GM12865 (cell line): ENCODE results near the gene CARMIL1.

Experiments
- DNase-seq: peaks from one replicate; pipeline ENCODE4 v3.0.0; 2010; ENCODE audit warnings: low read depth
- H3K4me3 ChIP-seq: 2 replicates; pipeline ENCODE4 v1.5.1; 2011; ENCODE audit warnings: mild to moderate bottlenecking, low read depth, low read length, control low read depth
- TF ChIP-seq, protein P1 (sequence below): IDR thresholded peaks from 2 replicates; pipeline ENCODE4 v1.5.1; 2011; ENCODE audit warnings: low read length, control low read depth, low read depth, inconsistent platforms; ENCODE audit not compliant: insufficient read depth; ENCODE audit errors: missing control alignments

Gene CARMIL1

GRCh38 chr6:25652007-25652515 lies 372.9 kb downstream of the CARMIL1 start, which contains the start of gene SCGN:
Gene SCGN (plus strand): TSS chr6:25652215. CDS start chr6:25652404, 189 bp downstream.
- DNase-seq, result no peak
- no peak within 1 kb of the TSS for H3K4me3 ChIP-seq
- TF ChIP-seq, protein P1, sequence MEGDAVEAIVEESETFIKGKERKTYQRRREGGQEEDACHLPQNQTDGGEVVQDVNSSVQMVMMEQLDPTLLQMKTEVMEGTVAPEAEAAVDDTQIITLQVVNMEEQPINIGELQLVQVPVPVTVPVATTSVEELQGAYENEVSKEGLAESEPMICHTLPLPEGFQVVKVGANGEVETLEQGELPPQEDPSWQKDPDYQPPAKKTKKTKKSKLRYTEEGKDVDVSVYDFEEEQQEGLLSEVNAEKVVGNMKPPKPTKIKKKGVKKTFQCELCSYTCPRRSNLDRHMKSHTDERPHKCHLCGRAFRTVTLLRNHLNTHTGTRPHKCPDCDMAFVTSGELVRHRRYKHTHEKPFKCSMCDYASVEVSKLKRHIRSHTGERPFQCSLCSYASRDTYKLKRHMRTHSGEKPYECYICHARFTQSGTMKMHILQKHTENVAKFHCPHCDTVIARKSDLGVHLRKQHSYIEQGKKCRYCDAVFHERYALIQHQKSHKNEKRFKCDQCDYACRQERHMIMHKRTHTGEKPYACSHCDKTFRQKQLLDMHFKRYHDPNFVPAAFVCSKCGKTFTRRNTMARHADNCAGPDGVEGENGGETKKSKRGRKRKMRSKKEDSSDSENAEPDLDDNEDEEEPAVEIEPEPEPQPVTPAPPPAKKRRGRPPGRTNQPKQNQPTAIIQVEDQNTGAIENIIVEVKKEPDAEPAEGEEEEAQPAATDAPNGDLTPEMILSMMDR, result no peak

GRCh38 chr6:25655723-25656122 lies 376.5 kb downstream of the CARMIL1 start:
- DNase-seq, result no peak
- TF ChIP-seq, protein P1, result no peak
- H3K4me3 ChIP-seq, result no peak overlapping the region

- DNase-seq, result no peak
- TF ChIP-seq, protein P1, result no peak
- no peak overlapping the region for H3K4me3 ChIP-seq
Measured at GRCh38 chr6:25659633-25660368, 380.6 kb downstream of the CARMIL1 start.

GRCh38 chr6:25660512-25660911 lies 381.3 kb downstream of the CARMIL1 start:
- no peak overlapping the region for H3K4me3 ChIP-seq
- TF ChIP-seq, protein P1, result no peak
- DNase-seq, result no peak

DNA sequence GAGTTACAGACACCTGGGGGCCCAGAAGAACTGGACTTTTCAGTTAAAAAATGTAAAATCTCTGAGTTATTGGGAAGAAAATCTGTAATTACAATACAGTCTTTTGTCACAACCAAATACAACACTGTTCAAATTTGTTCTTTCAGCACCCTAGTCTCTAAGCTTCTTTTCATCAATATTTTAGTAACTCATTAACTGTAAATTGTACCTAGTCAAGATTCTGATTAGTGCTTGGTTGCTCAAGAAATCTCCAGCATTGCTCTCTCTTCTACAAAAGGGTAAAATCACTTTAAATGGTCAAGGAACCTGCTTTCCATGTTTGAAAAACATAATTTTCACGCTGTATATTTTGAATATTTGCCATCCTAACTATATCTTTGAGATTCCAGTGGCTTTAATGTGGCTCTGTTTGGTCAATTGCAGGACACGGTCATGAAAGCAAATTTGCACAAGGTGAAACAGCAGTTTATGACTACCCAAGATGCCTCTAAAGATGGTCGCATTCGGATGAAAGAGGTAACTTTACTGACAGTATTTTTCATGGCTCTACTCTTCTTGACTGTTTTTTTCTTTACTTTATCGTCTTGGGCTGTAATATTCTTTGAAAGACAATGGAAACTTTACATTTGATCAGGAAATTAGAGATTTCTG lies 382.1 kb downstream of the CARMIL1 start:
- H3K4me3 ChIP-seq, result no peak overlapping the region
- TF ChIP-seq, protein P1, result no peak
- no peak for DNase-seq

GRCh38 chr6:25665455-25665854 lies 386.3 kb downstream of the CARMIL1 start:
- TF ChIP-seq, protein P1, result no peak
- DNase-seq, result no peak
- H3K4me3 ChIP-seq, result no peak overlapping the region

DNA sequence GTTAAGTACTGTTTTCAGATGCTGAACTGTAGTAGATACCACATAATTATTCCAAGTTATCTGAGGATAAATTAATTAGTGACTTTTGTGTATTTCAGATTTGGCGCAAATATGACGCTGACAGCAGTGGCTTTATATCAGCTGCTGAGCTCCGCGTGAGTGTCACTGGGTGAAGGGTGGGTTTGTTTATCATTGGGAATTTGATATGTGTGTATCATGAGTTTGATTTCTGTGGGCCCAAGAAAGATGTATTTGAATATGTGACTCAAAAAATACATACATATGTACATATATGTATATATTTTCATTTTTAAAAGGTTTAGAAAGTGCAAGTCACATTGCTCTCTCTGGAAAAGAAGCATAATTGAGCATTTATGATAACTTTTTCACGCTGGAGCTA lies 390.2 kb downstream of the CARMIL1 start:
- TF ChIP-seq, protein P1, result no peak
- no peak overlapping the region for H3K4me3 ChIP-seq
- no peak for DNase-seq
